Keratinocyte (primary cell): Measurements from ENCODE around the gene PTPRD. TPM values are rescaled to one million over a fixed set of nuclear protein-coding genes. Genes with fewer than 3 reads are reported as not detected.

Experiments
- DNase-seq: peaks from one replicate; pipeline ENCODE4 v3.0.0-alpha.2; 2011; ENCODE audit warnings: low read depth, missing footprints, low spot score
- FAIRE-seq: peaks from 2 replicates; lab custom pipeline; 2011; peaks lifted over from hg19 to GRCh38; lab: Jason Lieb, UNC
- H2AFZ ChIP-seq: 2 replicates; pipeline ENCODE4 v1.6.0; 2012; ENCODE audit warnings: low read length, control low read depth, inconsistent platforms; ENCODE audit not compliant: control insufficient read depth
- H3K27ac ChIP-seq: 2 replicates; pipeline ENCODE4 v1.5.1; 2011; ENCODE audit warnings: low read length; ENCODE audit not compliant: control insufficient read depth, insufficient read depth
- H3K27me3 ChIP-seq: 3 replicates; pipeline ENCODE4 v1.6.0; 2011; ENCODE audit warnings: low read length; ENCODE audit not compliant: control insufficient read depth, insufficient read depth; ENCODE audit errors: extremely low read depth
- H3K36me3 ChIP-seq, 2 experiments: 2 replicates in 1 of 2; 3 replicates in 1 of 2; pipeline ENCODE4 v1.5.1; 2011; ENCODE audit warnings: low read length in 2 of 2, mild to moderate bottlenecking in 1 of 2; ENCODE audit not compliant: control insufficient read depth in 2 of 2, insufficient read depth in 2 of 2; ENCODE audit errors: extremely low read depth in 1 of 2
- H3K4me1 ChIP-seq: 3 replicates; pipeline ENCODE4 v1.5.1; 2011; ENCODE audit warnings: low read length; ENCODE audit not compliant: control insufficient read depth, insufficient read depth; ENCODE audit errors: extremely low read depth
- H3K4me2 ChIP-seq: 3 replicates; pipeline ENCODE4 v1.6.0; 2011; ENCODE audit warnings: low read depth, low read length; ENCODE audit not compliant: control insufficient read depth, insufficient read depth; ENCODE audit errors: extremely low read depth
- H3K4me3 ChIP-seq, 3 experiments: fragments of 200-600 bp in 1 of 3; sonication (generic) in 1 of 3; 2 replicates in 2 of 3; 3 replicates in 1 of 3; pipeline ENCODE4 v1.5.1; 2011 to 2016; ENCODE audit warnings: low read length in 3 of 3, mild to moderate bottlenecking in 3 of 3, control low read depth in 2 of 3, inconsistent platforms in 1 of 3, low read depth in 1 of 3, mixed read lengths in 1 of 3, mixed run types in 1 of 3, moderate library complexity in 1 of 3; ENCODE audit not compliant: control insufficient read depth in 2 of 3, insufficient read depth in 2 of 3; ENCODE audit errors: extremely low read depth in 1 of 3
- H3K79me2 ChIP-seq: 2 replicates; pipeline ENCODE4 v1.6.0; 2012; ENCODE audit warnings: low read length; ENCODE audit not compliant: control insufficient read depth, insufficient read depth
- H3K9ac ChIP-seq: 3 replicates; pipeline ENCODE4 v1.6.0; 2011; ENCODE audit warnings: low read length; ENCODE audit not compliant: control insufficient read depth, insufficient read depth; ENCODE audit errors: extremely low read depth
- H3K9me1 ChIP-seq: 3 replicates; pipeline ENCODE4 v1.6.0; 2011; ENCODE audit warnings: low read length; ENCODE audit not compliant: control insufficient read depth, insufficient read depth; ENCODE audit errors: extremely low read depth
- H3K9me3 ChIP-seq: 2 replicates; pipeline ENCODE4 v1.5.1; 2012; ENCODE audit warnings: low read depth, low read length; ENCODE audit not compliant: control insufficient read depth
- H4K20me1 ChIP-seq: 3 replicates; pipeline ENCODE4 v1.6.0; 2011; ENCODE audit warnings: low read length; ENCODE audit not compliant: control insufficient read depth, insufficient read depth; ENCODE audit errors: extremely low read depth
- CTCF ChIP-seq, 3 experiments: IDR thresholded peaks in 1 of 3; conservative IDR thresholded peaks in 1 of 3; optimal IDR thresholded peaks in 1 of 3; 2 replicates in 2 of 3; 3 replicates in 1 of 3; pipeline versions ENCODE3 to v1.5.1; 2011; ENCODE audit warnings: low read length in 3 of 3, mild to moderate bottlenecking in 3 of 3, moderate library complexity in 2 of 3, control low read depth in 1 of 3, inconsistent platforms in 1 of 3; ENCODE audit not compliant: insufficient read depth in 2 of 3; ENCODE audit errors: extremely low read depth in 1 of 3
- EZH2 ChIP-seq: IDR thresholded peaks from one replicate; pipeline ENCODE4 v1.6.1; 2012; ENCODE audit warnings: inconsistent platforms, mild to moderate bottlenecking, low read length, moderate library complexity
- dilution Hi-C: fragments of 300-500 bp; cut with MboI; formaldehyde crosslinking; loops from one replicate; pipeline ENCODE4 v1.7.0; 2020; ENCODE audit warnings: low sequenced_read_pairs; ENCODE audit not compliant: extremely low pct_ligation_motif_present
- polyA plus RNA-seq, 5 experiments: library from polyadenylated mRNA; depleted of rRNA in 3 of 5; stranded (reverse) in 3 of 5; stranded (forward) in 1 of 5; unstranded in 1 of 5; fragments of >200 nt; gene quantifications; 1 replicate in 1 of 5; 2 replicates in 3 of 5; 3 replicates in 1 of 5; pipeline versions ENCODE4 v1.2.1 to v1.2.3, GENCODE V29; 2011 to 2012; ENCODE audit warnings: missing spikeins in 2 of 5, low read depth in 1 of 5, low replicate concordance in 1 of 5

The PTPRD gene
- polyA plus RNA-seq, 1 donor (not counting 4 experiments of a cell fraction or from before 2014, with no cell fraction given) = 0.10 TPM

- H3K36me3 ChIP-seq = no peaks in the 10 kb centered on the region
- H3K79me2 ChIP-seq = no peaks in the 10 kb centered on the region
- dilution Hi-C loops = no loop called here
- no peak overlapping the region for H3K4me3 ChIP-seq
- H3K9me1 ChIP-seq = no peaks in the 10 kb centered on the region
- H2AFZ ChIP-seq = no peak overlapping the region
- DNase-seq (no peak), FAIRE-seq (no peak)
- H3K27me3 ChIP-seq = no peaks in the 10 kb centered on the region
- no peak overlapping the region for H3K4me2 ChIP-seq
- H3K9ac ChIP-seq = no peak overlapping the region
- H3K9me3 ChIP-seq = no peaks in the 10 kb centered on the region
- H3K27ac ChIP-seq = no peak overlapping the region
- no peaks in the 10 kb centered on the region for H4K20me1 ChIP-seq
- H3K4me1 ChIP-seq = no peaks in the 10 kb centered on the region
- TF ChIP-seq CTCF (optimal IDR thresholded peaks at IDR 0.05 in 1 of 3, IDR thresholded peaks at IDR 0.05 in 1 of 3, conservative IDR thresholded peaks at IDR 0.05 in 1 of 3; ENCODE audit: extremely low read depth in 1 of 3, insufficient read depth in 2 of 3, low read length in 3 of 3) = no peak
- TF ChIP-seq EZH2 = no peak
Observed at GRCh38 chr9:8543219-8543618, 2069.6 kb downstream of the PTPRD start.

DNA sequence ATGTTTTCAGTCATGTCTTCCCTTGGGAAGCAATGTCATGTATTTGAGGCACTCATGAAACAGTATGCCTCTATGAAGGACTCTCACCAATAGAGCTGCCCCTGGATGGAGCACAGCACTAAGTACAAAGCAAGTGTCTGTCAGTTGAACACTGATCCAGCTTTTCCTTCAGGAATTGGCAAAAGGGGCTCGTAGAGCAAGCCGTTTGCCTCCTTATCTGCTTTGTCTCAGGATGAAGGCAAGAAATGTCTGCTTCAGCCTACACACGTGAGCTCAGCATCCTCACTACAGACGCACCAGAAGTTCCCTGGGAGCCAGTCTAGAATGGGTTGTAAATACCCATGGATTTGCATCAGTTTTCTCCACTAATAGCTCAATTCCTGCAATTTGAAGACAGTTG, 2070.3 kb downstream of the PTPRD start:
- H3K9ac ChIP-seq = no peak overlapping the region
- no peaks in the 10 kb centered on the region for H3K36me3 ChIP-seq
- H3K9me3 ChIP-seq = no peaks in the 10 kb centered on the region
- H4K20me1 ChIP-seq = no peaks in the 10 kb centered on the region
- no peaks in the 10 kb centered on the region for H3K4me1 ChIP-seq
- H3K27me3 ChIP-seq = no peaks in the 10 kb centered on the region
- H3K4me3 ChIP-seq = no peak overlapping the region
- DNase-seq (no peak), FAIRE-seq (no peak)
- H3K79me2 ChIP-seq = no peaks in the 10 kb centered on the region
- dilution Hi-C loops = no loop called here
- no peak overlapping the region for H2AFZ ChIP-seq
- TF ChIP-seq CTCF (optimal IDR thresholded peaks at IDR 0.05 in 1 of 3, IDR thresholded peaks at IDR 0.05 in 1 of 3, conservative IDR thresholded peaks at IDR 0.05 in 1 of 3; ENCODE audit: extremely low read depth in 1 of 3, insufficient read depth in 2 of 3, low read length in 3 of 3) (no peak), EZH2 (no peak)
- no peak overlapping the region for H3K27ac ChIP-seq
- no peaks in the 10 kb centered on the region for H3K9me1 ChIP-seq
- H3K4me2 ChIP-seq = no peak overlapping the region
